GM21381 (cell line): ENCODE results near the gene METTL5.
"Not testable (repeated sequence)": the region's sequence is repeated elsewhere in the genome, so short reads cannot be mapped to it uniquely, and the experiment has no call there.

Experiments
- ATAC-seq: cut with Tn5 transposase; IDR thresholded peaks from one replicate; pipeline ENCODE4 v1.9.1; 2021; ENCODE audit warnings: mild to moderate bottlenecking, moderate library complexity; ENCODE audit not compliant: unreplicated experiment

The METTL5 gene

DNA sequence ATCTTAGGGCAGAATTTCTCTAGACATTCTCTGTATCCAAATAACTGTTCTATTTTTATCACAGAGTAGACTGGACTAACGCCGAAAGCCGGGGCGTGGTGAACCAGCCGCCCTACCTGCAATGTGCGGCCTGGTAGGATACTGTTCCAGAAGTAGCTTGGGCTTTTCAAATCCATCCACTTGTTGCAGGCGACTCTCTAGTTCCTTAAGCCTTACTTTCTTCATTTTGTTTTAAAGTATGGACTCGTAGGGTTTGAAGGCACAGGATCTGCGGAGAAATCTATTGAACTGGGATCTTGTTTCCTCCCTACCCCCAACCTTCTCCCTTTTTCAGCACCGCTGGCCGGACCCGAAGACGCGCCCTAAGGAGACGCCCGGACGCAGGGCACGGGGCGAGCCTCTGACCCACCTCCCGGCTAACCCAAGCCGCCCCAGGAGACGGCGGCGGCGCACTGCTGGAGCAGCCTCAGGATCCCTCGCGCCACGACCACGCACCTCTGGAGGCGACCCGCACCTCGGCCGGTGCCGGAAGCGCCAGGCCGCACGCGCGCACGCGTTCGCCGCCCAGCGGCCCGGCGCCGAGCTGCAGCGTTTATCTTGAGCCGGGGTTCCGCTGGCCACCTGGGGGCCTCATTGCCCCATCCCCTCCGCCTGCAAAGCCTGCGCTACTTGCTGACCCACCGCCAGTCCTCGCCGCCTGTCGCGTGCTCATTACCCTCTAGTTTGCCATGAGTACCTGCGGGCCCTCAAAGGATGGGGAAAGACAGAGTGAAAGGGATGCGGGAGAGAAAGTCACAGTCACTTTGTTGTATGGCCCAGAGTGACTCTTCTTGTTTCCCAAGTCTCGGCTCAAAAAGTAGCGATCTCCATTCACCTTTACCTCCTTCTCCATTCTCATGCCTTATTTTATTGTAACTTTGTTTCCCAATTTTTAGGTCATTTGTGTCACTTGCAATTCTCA is at the start of gene METTL5:
Gene METTL5 (minus strand): TSS at position 533 of the 961 bp plus-strand sequence. CDS start 308 bp downstream, at position 225.
- peak; percentile 59 for ATAC-seq

DNA sequence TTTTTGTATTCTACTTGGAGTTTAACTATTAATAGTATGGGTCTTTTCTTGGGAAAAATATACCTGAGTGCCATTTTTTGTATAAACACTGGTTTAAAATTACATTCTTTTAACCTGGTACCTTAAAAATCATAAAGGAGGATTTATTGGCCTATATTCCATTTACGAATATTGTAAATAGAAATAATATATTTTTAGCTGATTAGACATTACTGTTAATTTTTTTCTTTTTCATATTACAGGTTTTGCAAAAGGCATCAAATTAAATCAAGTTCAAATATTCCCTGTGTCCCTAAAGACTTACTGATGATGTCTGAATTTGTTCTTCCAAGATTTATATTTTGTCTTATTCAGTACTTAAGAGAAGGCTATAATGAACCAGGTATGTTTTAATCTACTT is 47.3 kb upstream of the METTL5 start:
- no peak for ATAC-seq

DNA sequence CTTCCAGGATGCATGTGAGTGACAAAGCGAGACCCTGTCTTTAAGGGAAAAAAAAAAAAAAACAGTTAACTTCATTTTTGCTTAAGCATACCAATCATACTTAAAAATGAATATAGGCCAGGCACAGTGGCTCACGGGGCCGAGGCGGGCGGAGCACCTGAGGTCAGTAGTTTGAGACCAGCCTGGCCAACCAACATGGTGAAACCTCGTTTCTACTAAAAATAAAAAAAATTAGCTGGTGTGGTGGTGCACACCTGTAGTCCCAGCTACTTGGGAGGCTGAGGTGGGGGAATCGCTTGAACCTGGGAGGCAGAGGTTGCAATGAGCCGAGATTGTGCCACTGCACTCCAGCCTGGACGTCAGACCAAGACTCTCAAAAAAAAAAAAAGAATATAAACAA is 46.7 kb upstream of the METTL5 start:
- not testable (repeated sequence) for ATAC-seq

DNA sequence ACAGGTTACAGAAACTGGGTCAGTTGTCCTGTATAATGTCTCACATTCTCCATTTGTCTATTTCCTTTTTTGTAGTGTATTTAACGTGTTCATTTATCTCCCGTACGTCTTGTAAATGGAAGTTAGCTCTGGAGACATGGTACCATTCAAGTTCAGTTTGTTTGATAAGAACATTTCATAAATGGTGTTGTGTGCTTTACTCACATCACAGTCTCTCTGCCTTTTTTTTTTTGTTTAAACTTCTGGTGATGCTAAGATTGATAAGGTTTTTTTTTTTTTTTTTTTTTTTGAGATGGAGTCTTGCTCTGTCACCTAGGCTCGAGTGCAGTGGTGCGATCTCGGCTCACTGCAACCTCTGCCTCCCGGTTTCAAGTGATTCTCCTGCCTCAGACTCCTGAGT is 44.2 kb upstream of the METTL5 start:
- ATAC-seq = no peak

DNA sequence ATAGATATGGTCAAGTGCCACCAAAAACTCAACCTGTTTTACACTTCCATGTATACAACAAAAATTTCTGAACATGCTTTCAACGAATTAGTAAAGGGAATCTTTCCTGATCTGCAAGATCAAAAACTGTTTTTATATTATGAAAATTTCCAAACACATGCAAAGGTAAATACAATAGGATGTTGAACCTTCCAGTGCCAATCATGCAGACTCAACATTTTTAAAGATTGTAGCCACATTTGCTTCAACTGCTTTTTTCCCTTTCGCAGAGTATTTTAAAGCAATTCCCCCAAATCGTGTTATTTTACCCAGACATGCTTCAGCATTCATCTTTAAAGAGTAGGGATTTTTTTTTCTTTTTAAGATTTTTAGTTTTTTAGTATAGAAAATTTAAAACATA is 42.9 kb upstream of the METTL5 start:
- no peak for ATAC-seq

DNA sequence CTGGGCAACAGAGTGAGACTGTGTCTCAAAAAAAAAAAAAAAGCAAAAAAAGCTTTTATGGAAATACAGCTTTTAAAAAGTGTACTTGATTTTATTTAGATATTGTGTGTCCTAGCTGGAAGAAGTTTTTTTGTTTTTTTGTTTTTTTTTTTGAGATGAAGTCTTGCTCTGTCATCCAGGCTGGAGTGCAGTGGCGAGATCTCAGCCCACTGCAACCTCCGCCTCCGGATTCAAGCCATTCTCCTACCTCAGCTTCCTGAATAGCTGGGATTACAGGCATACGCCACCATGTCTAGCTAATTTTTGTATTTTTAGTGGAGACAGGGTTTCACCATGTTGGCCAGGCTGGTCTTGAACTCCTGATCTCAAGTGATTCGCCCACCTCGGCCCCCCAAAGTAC is 41.5 kb upstream of the METTL5 start:
- not testable (repeated sequence) for ATAC-seq

DNA sequence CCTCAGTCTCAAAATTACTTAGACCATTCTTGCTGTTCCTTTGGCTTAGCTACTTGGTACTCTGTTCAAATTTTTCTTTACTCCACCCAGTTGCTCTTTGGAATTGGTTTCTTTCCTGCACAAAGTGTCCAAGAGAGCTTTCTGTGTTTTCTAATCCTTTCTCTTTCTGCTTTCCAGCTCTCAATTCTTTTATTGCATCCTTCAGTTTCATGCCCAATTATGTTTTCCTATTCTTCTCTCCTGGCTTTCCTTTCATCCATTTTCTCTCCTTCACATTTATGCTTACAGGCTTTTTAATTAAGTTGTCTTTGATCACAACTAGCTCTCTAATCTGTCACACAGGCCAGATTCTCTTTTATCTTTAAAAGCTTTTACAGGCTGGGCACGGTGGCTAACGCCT is 40.8 kb upstream of the METTL5 start:
- ATAC-seq = no peak

DNA sequence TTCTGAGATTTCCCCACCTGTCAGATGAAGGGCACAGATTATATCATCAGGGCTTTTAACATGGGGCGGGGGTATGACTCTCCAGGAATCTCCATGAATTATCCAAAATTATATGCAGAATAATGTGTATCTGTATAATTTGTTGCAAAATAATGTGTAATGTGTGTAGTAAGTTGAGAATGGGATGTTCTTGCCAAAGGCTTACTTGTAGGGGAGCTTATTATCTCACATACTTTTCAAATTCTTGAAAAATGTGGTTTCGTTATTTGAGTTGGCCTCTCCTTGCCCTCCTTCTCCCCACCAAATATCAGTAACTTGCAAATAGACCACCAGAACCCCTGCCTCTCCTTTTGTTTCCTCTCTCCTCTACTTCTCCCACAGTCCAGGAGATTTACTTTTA is 38.1 kb upstream of the METTL5 start:
- ATAC-seq = no peak

DNA sequence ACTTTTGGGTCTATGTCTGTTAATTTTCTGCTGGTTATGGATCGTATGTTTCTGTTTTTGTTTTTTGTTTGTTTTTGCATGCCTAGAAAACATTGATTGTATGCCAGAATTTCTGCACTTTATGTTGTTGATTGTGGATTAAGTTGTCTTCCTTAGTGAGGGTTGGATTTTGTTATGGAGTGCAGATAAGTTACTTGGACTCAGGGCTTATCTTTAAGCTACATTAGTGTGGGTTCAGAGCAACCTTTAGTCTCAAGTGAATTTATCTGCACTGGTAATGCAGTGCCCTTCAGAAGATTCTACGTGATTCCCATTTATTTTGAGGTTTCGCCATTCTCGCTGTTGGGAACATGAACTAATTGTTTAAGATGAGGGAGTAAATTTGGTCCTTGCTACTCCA is 35.4 kb upstream of the METTL5 start:
- ATAC-seq = no peak

DNA sequence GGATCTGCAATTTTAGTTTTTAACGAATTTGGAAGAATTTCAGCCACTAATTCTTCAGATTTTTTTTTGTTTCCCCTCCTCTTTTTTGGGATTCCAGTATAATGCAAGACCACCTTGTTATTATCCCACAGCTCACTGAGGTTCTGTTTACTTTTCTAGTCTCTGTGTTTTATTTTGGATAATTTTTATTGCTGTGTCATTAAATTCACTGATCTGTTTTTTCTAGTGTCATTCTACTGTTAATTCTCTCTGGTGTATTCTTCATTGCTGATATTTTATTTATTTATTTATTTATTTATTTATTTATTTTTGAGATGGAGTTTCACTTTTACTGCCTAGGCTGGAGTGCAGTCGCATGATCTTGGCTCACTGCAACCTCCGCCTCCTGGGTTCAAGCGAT is 34.7 kb upstream of the METTL5 start:
- ATAC-seq = no peak

DNA sequence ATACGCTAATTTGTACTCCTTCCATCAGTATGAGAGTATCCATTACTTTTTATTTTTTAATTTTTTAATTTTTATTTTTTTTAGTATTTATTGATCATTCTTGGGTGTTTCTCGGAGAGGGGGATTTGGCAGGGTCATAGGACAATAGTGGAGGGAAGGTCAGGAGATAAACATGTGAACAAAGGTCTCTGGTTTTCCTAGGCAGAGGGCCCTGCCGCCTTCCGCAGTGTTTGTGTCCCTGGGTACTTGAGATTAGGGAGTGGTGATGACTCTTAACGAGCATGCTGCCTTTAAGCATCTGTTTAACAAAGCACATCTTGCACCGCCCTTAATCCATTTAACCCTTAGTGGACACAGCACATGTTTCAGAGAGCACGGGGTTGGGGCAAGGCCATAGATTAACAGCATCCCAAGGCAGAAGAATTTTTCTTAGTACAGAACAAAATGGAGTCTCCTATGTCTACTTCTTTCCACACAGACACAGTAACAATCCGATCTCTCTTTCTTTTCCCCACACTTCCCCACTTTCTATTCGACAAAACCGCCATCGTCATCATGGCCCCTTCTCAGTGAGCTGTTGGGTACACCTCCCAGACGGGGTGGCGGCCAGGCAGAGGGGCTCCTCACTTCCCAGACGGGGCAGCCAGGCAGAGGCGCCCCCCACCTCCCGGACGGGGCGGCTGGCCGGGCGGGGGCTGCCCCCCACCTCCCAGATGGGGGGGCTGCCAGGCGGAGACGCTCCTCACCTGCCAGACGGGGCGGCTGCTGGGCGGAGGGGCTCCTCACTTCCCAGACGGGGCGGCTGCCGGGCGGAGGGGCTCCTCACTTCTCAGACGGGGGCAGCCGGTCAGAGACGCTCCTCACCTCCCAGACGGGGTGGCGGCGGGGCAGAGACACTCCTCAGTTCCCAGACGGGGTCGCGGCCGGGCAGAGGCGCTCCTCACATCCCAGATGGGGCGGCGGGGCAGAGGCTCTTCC is 30.9 kb upstream of the METTL5 start:
- not testable (repeated sequence) for ATAC-seq

DNA sequence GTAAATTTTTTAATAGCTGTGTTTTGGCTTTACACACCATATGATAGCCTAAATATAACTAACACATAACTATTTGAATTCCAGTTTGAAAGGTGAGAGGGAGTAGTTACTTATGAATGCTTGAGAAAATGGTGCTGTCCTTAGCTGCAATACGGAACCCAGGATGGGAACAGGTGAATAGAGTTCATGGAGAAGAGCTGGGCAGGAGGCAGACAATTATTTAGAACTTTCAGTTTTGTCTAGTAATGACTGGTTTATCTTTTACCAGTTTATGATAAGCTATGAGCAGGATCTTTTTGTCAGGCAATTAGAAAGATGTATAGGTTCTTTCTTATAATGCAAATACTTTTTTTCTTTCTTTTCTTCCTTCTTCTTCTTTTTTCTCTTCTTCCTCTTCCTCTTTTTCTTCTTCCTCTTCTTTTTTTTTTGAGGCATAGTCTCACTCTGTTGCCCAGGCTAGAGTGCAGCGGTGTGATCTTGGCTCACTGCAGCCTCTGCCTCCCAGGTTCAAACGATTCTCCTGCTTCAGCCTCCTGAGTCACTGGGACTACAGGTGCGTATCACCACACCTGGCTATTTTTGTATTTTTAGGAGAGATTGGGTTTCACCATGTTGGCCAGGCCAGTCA is 28.4 kb upstream of the METTL5 start:
- ATAC-seq = no peak

DNA sequence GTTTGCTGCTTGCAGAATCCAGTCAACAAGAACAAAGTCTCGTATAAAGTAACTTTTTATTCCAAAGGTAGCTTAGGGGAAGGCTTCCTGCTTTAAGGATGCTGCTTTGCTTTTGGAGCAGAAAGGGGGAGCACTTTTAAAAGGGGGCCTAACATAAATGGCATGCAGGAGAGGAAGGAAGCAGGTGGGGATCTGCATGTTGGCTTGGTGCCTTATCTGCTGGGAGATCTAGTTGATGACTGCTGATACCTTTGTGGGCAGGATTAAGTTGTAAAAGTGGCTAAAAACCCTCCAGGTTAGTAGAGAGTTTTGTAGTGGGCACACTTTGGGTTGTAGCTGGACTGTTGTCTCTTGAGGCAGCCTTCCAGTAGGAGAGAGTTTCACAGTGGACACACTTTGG is 25.0 kb upstream of the METTL5 start:
- ATAC-seq = no peak

DNA sequence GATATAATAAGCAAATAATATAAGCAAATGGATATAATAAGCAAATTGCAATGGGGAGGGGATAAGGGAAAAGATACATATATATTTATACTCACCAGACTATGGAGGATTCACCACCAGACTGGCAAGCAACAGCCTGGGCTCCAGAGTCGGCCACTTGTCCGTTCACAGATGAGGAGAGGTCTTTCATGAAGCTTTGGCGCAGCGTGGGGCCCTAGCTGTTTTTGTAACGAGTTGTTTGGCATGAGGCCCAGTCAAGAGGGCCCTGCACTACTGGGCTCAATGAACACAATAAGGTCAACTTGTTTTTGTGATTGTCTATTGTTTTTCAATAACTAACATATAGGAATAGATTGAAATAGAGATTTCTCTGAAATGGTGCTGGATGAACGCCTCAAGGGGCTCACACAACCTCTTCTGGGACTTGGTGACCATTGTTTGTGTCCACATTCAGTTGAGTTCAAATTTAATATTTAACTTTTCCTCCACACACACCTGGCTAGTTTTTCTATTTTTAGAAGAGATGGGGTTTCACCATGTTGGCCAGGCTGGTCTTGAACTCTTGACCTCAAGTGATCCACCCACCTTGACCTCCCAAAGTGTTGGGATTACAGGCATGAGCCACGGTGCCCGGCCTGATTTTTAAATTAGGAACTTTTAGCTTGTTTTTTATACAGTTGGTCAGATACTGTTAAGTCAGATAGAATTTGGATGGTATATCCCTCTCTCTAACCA is 24.4 kb upstream of the METTL5 start:
- ATAC-seq = not testable (repeated sequence)

DNA sequence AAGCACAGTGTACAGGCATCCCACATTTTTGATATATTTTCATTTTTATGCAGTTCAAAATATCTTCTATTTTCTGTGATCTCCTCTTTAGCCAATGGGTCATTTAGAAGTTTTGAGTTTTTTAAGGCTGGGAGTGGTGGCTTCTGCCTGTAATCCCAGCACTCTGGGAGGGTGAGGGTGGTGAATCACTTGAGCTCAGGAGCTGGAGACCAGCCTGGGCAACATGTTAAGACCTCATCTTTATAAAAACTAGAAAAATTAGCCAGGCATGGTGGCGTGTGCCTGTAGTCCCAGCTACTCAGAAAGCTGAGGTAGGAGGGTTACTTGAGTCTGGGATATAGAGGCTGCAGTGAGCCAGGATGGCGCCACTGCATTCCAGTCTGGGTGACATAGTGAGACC is 20.3 kb upstream of the METTL5 start:
- ATAC-seq = no peak

DNA sequence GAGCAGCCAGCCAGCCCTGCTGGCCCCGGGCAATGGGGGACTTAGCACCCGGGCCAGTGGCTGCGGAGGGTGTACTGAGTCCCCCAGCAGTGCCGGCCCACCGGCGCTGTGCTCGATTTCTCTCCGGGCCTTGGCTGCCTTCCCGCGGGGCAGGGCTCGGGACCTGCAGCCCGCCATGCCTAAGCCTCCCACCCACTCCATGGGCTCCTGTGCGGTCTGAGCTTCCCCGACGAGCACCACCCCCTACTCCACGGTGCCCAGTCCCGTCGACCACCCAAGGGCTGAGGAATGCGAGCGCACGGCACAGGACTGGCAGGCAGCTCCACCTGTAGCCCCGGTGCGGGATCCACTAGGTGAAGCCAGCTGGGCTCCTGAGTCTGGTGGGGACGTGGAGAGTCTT is 16.9 kb upstream of the METTL5 start:
- ATAC-seq = not testable (repeated sequence)

DNA sequence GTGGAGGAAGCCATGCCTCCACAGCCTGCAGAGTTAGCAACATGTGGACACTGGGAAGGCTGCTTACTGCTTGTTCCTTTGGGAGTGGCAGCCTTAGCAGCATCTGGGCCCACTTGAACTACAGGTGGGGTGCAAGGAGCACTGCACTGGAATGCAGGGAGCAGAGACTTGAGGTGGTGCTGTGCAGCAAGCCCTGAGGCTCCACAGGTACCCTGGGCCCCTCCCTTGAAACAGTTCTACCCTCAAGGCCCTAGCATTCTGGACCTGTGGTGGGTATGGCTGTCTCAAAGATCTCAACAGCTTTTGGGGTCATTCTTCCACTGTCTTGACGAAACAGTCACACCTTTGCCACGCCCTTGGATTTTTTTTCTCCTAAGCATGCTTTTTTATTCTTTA is 16.0 kb upstream of the METTL5 start:
- ATAC-seq = no peak

DNA sequence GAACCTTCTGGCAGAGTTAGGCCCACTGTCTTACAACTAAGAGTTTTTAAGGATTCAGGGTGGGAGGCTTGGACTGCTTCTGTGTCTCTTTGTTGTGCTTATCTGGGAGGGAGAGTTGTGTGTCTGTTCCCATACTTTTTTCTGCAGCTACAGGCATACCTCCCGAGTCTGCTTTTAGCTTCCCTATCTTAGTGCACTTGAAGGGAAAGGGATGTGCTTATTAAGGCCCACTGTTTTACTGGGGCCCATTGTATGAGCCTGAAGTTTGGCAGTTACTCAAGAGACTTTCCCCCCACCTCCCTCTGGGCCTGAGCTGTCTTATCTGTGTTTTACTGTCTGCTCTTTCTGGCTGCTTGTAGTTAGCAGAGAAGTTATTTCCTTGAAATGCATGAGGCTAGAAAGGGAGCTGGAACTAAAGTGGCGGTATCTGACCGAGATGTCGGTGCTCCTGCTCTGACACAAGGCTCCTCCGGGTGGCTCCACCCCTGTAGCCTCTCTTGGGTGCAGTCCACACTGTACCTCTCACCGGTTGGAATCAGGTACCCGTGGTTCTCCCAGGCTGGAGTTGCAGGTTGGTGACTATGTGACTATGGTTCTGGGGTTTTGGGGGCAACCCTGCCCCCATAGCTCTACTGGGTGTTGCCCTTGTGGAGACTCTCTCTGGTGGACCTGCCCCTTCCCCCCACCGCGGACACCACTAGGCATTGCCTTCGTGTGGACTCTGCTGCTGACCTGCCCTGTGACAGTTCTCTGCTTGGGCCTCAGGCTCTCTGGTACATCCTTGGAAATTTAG is 15.4 kb upstream of the METTL5 start:
- ATAC-seq = no peak

DNA sequence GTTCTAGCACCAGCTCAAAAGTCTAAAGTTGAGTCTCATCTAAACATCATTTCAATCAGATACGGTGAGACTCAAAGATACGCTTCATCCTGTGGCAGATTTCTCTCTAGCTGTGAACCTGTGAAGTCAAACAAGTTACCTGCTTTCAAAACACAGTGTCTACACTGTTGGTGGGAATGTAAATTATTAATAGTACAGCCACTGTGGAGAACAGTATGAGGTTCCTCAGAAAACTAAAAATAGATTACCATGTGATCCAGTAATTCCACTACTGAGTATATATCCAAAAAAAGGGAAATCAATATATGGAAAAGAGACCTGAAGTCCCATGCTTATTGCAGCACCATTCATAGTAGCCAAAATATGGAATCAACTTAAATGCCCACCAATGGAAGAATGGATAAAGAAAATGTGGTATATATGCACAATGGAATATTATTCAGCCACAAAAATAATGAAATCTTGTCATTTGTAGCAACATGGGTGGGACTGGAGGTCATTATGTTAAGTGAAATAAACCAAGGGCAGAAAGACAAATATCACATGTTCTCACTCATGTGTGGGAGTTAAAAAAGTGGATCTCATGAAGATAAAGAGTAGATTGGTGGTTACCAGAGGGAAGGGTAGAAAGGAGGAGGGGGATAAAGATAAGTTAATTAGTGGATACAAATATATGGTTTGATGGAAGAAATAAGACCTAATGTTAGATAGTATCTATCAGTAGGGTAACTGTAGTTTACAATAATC is 14.2 kb upstream of the METTL5 start:
- no peak for ATAC-seq
